LoVo (cell line): Measurements from ENCODE around the gene ITFG1.
"Not testable (repeated sequence)": the region's sequence is repeated elsewhere in the genome, so short reads cannot be mapped to it uniquely, and the experiment has no call there.

Experiments used
- DNase-seq: peaks from one replicate; pipeline ENCODE4 v3.0.0-alpha.2; 2016; ENCODE audit warnings: low spot score

ITFG1 gene

GRCh38 chr16:47236716-47237115, 224.1 kb downstream of the ITFG1 start:
- no peak for DNase-seq

GRCh38 chr16:47230296-47230695, 230.6 kb downstream of the ITFG1 start:
- no peak for DNase-seq

DNA sequence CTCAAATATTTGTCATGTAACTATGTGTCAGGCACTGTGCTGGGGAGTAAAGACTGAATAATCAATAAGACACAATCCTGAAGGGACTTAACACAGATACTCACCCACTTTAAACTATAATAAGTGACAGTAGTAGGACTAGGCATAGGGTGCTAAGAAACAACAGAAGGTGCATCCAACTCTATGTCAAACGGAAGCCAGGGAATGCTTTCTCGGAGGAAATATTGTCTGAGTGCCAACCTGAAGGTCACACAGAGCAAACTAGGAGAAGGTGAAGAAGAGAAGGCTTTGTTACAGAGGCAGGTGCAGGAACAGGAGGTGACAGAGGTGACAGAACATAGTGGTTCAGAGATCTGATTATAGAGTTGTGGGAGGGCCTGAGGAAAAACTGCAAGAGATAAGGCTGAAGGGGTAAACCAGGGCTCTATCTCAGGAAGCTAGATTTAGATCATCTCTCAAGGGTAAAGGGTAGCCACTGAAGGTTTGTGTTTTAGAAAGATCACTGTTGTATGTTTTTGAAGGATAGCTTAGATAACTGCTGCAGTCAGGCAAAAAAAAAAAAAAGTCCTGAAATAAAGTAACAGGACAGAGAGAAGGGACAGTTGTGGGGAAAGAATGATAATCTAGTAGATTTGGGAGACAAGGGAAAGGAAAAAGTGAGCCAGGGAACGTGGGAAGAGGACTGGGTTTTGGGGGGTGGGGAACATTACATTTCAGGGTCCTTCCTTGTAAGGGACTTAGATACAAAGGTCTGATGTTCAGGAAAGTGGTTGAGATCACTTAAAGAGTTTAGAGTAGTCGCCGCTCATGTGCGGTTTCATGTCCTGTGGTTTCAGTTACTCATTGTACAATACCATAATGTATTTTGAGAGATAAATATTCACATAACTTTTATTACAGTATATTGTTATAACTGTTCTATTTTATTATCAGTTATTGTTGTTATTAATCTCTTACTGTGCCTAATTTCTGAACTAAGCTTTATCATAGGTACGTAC, 231.5 kb downstream of the ITFG1 start:
- no peak for DNase-seq

- DNase-seq, result no peak
Observed at GRCh38 chr16:47228241-47228640, 232.6 kb downstream of the ITFG1 start.

DNA sequence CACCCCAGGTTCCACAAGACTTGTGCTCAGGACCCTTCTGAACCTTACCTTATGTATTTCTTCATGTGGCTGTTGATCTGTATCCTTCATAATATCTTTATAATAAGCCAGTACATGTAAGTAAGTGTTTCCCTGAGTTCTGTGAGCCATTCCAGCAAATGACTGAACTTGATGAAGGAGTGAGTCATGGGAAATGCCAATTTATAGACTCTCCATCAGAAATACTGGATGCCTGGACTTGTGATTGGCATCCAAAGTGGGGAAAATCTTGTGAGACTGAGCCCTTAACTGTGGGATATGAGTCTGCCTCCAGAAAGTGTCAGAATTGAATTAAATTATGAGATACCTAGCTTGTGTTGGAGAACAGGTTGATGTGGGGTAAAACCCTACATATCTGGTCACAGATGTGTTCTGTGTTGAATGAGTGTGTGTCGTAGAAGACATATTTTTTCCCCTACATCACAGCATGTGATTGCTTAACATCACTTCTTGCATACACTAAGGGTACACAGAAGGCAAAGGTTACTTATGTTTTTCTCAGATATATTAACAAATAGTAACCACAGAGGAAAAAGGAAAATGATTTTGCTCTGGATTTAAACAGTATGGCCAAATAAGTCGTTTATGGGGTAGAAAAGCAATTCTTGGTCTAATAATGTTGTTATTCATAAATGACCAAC, 247.0 kb downstream of the ITFG1 start:
- DNase-seq, result no peak

DNA sequence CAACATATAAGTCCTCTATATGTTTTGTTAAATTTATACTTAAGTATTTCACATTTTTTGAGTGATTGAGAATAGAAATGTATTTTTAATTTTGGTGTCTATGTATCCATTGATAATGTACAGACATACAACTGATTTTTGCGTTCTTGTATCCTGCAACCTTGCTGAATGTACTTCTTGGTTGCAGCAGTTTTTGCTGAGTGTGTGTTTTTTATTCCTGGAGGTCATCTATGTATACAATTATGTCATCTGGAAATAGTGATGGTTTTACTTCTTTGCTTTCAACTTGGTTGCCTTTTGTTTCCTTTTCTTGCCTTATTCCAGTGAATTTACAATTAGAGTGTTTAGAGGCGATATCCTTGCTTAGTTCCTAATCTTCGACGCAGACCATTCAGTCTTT, 249.6 kb downstream of the ITFG1 start:
- no peak for DNase-seq

DNA sequence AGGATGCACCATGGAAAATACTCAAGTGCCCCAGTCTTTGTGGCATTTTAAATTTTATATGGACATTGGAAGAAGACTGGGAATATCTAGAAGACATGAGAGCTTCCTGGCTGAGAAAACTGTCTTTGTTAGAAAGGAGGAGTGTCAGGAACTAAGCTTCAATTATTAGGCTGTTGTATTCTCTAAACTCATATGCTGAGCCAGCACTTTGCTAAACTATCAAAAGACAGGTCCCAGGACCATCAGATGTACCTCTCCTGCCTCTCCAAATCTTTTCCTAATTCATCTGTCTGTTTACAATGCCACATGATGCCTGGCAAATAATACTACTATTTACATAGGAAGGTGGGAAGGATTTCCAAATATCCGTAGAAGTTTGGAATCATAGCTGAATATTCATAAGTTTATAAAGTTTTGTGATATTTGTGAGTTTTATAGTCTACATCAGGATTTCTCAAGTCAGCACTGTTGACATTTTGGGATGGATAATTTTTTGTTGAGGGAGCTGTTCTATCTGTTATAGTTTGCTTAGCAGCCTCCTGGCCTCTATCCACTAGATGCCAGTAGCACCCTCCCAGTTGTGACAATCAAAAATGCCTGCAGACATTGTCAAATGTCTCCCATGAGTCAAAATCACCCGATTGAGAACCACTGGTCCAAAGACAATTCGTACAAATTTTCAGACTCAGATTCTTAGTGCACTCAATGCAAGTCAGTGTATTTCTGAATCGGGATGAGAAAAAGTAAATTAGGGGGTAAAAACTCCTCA, 255.9 kb downstream of the ITFG1 start:
- DNase-seq, result no peak

DNA sequence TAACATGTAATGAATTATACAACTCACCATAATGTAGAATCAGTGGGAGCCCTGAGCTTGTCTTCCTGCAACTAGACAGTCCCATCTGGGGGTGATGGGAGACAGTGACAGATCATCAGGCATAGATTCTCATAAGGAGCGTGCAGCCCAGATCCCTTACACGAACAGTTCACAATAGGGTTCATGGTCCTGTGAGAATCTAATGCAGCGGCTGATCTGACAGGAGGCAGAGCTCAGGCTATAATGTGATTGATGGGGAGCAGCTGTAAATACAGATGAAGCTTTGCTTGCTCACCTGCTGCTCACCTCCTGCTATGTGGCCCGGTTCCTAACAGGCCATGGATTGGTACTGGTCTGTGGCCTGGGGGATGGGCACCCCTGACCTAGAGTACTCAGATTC, 257.4 kb downstream of the ITFG1 start:
- not testable (repeated sequence) for DNase-seq

GRCh38 chr16:47198180-47198575, 262.7 kb downstream of the ITFG1 start:
- DNase-seq, result no peak

- DNase-seq, result no peak
Observed at GRCh38 chr16:47197536-47198179, 263.2 kb downstream of the ITFG1 start.

GRCh38 chr16:47196457-47196856, 264.4 kb downstream of the ITFG1 start:
- no peak for DNase-seq

GRCh38 chr16:47182318-47182717, 278.5 kb downstream of the ITFG1 start:
- DNase-seq, result no peak

DNA sequence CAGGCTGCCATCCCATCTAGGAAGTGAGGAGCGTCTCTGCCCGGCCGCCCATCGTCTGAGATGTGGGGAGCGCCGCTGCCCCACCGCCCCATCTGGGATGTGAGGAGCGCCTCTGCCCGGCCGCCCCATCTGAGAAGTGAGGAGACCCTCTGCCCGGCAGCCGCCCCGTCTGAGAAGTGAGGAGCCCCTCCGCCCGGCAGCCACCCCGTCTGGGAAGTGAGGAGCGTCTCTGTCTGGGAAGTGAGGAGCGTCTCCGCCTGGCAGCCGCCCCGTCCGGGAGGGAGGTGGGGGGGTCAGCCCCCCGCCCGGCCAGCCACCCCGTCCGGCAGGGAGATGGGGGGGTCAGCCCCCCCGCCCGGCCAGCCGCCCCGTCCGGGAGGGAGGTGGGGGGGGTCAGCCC, 279.8 kb downstream of the ITFG1 start:
- DNase-seq, result not testable (repeated sequence)

DNA sequence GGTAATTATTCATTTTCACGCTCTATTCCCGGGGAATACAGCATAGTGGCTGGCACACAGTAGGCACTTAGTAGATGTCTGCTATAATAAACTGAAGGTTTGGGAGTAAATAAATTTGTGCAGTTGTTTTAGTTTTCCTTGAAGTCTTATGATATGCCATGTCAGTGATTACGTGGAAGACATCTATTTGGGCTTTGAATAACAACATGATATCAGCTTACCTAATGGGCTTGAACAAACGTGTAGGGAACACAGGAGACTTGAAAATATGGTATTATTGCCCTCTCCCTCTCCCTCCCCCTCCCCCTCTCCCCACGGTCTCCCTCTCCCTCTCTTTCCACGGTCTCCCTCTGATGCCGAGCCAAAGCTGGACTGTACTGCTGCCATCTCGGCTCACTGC, 280.8 kb downstream of the ITFG1 start:
- no peak for DNase-seq

DNA sequence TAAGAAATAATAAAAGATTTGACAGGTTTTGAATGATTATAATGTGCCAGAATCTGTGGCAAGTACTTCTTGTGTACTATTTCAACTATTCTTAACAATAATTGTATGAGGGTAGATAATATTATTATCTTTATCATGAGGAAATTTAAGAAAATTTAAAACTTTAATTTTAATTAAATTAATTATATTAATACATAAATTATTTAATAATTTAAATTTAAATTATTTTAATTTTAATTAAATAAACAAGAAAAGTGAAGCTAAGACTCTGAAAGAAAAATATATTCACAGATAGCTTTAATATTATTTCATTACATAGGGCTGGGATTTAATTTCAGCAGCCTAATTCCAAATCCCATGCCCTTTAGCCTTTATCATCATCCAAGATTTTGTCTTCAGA, 285.7 kb downstream of the ITFG1 start:
- DNase-seq, result no peak

- no peak for DNase-seq
Observed at GRCh38 chr16:47162670-47163420, 298.0 kb downstream of the ITFG1 start.

- DNase-seq, result no peak
Observed at GRCh38 chr16:47161464-47161863, 299.4 kb downstream of the ITFG1 start.

GRCh38 chr16:47160422-47160821, 300.4 kb downstream of the ITFG1 start:
- no peak for DNase-seq

DNA sequence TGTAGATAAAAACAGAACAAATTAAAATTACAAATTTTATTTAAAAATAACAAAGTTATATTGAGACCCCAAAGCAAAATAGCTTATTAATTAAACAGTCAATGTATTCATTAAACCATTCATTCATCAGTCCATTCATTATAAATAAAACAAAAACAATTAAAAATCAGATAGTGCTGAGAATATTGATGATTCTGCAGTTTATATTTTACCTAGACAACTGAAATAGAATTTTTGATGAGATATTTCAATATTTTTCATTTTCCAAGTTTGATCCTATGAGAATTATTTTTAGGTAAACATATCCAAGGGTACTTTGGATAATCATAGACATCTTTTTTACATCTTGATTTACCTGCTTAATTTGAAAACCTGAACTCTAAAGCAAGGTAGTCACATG, 301.9 kb downstream of the ITFG1 start:
- no peak for DNase-seq

GRCh38 chr16:47156680-47157215, 304.1 kb downstream of the ITFG1 start:
- DNase-seq, result no peak

- DNase-seq, result not testable (repeated sequence)
Observed at GRCh38 chr16:47152501-47152900, 308.4 kb downstream of the ITFG1 start.
